Measurements from ENCODE around the gene GIPC3.

Gene GIPC3

DNA sequence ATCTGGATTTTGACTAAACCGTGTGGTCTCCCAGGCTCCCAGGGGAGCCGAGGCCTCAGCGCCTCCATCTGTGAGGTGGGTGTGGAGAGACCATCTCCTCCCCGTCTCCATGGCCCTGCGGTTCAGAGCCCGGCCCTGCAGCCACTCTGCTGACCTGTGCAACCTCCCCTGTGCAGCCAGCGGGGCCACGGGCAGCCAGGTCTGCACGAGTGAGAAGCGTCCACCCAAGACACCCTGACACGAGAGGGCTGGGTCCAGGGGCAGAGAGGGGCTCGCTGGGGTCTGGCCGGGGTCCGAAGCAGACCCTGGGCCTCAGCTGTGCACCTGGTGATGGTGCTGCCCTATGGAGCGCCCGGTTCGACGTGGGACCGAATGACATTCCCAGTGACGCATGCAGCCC lies 51.7 kb downstream of the GIPC3 start:
- no peaks in the 10 kb centered on the region for H3K27me3 ChIP-seq (ENCODE audit: control insufficient read depth in 1 of 2, insufficient read depth in 2 of 2, low read length in 2 of 2)
- no peak overlapping the region for H3K4me3 ChIP-seq (ENCODE audit: low read depth in 1 of 2, low read length in 2 of 2)
- peaks cover 4 to 27% of the 10 kb centered on the region in 2 donors for H3K36me3 ChIP-seq (ENCODE audit: control insufficient read depth in 1 of 2, insufficient read depth in 2 of 2, low read length in 2 of 2)
- H3K27ac ChIP-seq (ENCODE audit: low read depth, low read length): no peak overlapping the region
- no peaks in the 10 kb centered on the region for H3K9me3 ChIP-seq (ENCODE audit: control insufficient read depth in 1 of 2, low read length in 2 of 2)
- no peaks in the 10 kb centered on the region for H3K4me1 ChIP-seq (ENCODE audit: control insufficient read depth in 1 of 2, insufficient read depth in 2 of 2, low read length in 2 of 2)
- H3K9ac ChIP-seq (ENCODE audit: low read depth in 1 of 2, low read length in 2 of 2): no peak overlapping the region

DNA sequence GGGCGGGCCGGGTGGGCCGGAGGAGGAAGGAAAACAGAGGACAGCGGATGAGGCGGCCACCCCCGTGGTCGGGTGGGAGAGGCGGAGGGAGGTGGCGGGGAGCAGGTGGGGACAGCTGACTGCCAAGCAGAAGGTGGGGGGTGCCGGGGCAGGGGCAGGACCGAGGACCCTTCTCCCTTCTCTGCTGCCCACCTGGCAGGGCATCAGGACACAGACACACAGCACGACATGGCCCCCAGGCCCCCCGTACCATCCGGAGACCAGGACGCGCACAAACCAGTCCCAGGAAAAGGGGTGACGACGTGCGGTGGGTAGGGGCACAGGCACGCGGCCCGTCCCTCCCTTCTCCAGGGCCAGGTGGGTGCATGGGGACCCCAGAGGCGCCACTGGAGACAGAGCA lies 52.3 kb downstream of the GIPC3 start:
- no peak overlapping the region for H3K9ac ChIP-seq (ENCODE audit: low read depth in 1 of 2, low read length in 2 of 2)
- peaks cover 4 to 31% of the 10 kb centered on the region in 2 donors for H3K36me3 ChIP-seq (ENCODE audit: control insufficient read depth in 1 of 2, insufficient read depth in 2 of 2, low read length in 2 of 2)
- H3K4me3 ChIP-seq (ENCODE audit: low read depth in 1 of 2, low read length in 2 of 2): no peak overlapping the region
- no peaks in the 10 kb centered on the region for H3K4me1 ChIP-seq (ENCODE audit: control insufficient read depth in 1 of 2, insufficient read depth in 2 of 2, low read length in 2 of 2)
- H3K27ac ChIP-seq (ENCODE audit: low read depth, low read length): no peak overlapping the region
- no peaks in the 10 kb centered on the region for H3K27me3 ChIP-seq (ENCODE audit: control insufficient read depth in 1 of 2, insufficient read depth in 2 of 2, low read length in 2 of 2)
- H3K9me3 ChIP-seq (ENCODE audit: control insufficient read depth in 1 of 2, low read length in 2 of 2): no peaks in the 10 kb centered on the region

DNA sequence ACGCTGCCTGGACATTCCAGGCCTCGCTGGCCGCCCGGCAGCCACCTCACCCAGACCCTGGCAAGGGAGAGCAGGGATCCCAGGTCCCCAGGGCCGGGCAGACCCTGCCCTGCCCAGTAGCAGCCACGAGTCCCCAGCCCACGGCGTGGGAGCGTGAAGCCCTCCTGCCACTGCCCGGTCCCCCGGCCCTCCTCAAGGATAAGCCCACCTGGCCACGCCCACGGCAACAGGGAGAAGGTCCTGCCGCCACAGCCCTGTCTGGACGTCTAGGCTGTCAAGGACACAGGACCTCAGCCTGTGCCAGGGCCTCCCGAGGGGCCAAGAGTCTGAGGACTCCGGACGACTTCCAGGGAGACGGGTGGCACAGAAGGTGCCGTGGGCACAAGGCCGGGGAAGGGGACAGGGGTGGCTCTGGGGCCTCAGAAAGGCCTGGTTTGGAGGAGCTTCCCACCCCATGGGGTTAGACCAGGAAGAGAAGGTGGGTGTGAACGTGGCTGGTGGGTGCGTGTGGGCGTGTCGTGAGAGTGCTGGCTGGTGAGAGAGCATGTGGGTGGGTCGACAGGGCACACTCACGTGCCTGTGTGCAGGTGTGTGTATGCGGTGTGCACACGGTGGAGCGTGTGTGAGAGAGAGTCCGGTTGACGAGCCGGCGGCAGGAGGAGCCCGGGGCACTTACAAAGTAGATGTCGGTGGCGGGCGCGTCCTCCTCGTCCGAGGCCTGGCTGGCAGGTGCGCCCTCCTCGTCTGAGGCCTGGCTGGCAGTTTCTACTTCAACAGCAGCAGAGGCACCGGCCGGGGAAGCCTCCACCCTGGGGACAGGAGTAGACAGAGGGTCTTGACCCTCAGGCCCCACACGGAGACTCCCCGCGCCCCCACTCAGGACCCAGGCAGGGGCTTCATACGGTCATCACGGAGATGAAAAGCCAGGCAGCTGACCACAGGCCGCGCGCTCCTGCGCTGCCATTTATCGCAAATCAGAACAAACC lies 53.2 kb downstream of the GIPC3 start:
- Histone ChIP-seq H3K27ac (ENCODE audit: low read depth, low read length) (no peak overlapping the region), H3K4me3 (ENCODE audit: low read depth in 1 of 2, low read length in 2 of 2) (no peak overlapping the region), H3K9ac (ENCODE audit: low read depth in 1 of 2, low read length in 2 of 2) (no peak overlapping the region), H3K36me3 (ENCODE audit: control insufficient read depth in 1 of 2, insufficient read depth in 2 of 2, low read length in 2 of 2) (peaks cover 4 to 34% of the 10 kb centered on the region in 2 donors), H3K4me1 (ENCODE audit: control insufficient read depth in 1 of 2, insufficient read depth in 2 of 2, low read length in 2 of 2) (no peaks in the 10 kb centered on the region), H3K9me3 (ENCODE audit: control insufficient read depth in 1 of 2, low read length in 2 of 2) (no peaks in the 10 kb centered on the region), H3K27me3 (ENCODE audit: control insufficient read depth in 1 of 2, insufficient read depth in 2 of 2, low read length in 2 of 2) (no peaks in the 10 kb centered on the region)

DNA sequence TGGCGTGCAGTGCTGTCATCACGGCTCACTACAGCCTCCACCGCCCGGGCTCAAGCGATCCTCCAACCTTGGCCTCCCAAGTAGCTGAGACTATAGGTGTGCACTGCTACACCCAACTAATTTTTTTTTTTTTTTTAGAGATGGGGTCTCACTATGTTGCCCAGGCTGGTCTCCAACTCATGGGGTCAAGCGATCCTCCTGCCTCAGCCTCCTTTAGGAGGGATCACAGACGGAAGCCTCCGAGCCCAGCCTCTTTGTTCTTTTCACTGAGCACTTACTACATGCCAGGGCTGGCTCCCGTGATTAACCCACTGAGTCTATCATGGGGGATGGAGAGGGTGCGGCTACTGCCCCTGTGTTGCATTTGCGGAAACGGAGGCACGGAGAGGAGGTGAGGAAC lies 54.2 kb downstream of the GIPC3 start:
- H3K27ac ChIP-seq (ENCODE audit: low read depth, low read length): no peak overlapping the region
- no peak overlapping the region for H3K9ac ChIP-seq (ENCODE audit: low read depth in 1 of 2, low read length in 2 of 2)
- no peaks in the 10 kb centered on the region for H3K27me3 ChIP-seq (ENCODE audit: control insufficient read depth in 1 of 2, insufficient read depth in 2 of 2, low read length in 2 of 2)
- H3K4me3 ChIP-seq (ENCODE audit: low read depth in 1 of 2, low read length in 2 of 2): no peak overlapping the region
- no peaks in the 10 kb centered on the region for H3K4me1 ChIP-seq (ENCODE audit: control insufficient read depth in 1 of 2, insufficient read depth in 2 of 2, low read length in 2 of 2)
- H3K9me3 ChIP-seq (ENCODE audit: control insufficient read depth in 1 of 2, low read length in 2 of 2): no peaks in the 10 kb centered on the region
- peaks cover 4 to 34% of the 10 kb centered on the region in 2 donors for H3K36me3 ChIP-seq (ENCODE audit: control insufficient read depth in 1 of 2, insufficient read depth in 2 of 2, low read length in 2 of 2)

DNA sequence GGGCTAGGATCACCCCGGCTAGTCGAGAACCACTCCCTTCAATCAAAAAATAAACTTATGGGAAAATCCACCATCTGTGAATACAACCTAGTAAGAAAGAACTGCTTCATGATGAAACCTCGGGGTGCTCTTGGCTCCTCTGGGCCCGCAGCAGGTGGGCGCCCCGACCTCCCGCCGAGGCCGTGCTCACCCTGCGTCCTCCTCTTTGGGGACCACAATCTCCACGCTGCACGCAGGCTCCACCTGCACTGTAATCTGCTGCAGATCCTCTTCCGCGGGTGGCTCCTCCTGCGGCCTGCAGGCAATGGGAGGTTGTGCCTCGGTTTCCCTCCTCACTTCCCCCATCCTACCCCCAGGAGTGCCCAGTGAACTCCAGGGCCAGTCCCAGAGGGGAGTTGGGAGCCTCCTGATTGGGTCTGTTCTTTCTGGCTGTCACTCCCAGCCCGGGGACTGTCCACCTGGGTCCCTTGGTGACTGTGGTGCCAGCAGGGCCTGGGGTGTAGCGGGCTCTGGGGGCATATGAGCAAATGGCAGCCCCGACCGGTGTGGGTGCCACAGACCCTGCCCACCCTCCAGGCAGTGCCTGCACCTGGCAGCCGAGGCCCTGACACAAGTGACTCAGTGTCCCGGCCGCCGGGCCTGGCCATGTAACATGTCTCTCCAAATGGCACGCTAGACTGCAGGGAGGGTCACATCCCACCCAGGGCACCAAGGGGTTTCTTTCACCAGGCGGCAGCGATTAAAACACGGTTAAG lies 56.4 kb downstream of the GIPC3 start:
- Histone ChIP-seq H3K9ac (ENCODE audit: low read depth in 1 of 2, low read length in 2 of 2) (no peak overlapping the region), H3K4me3 (ENCODE audit: low read depth in 1 of 2, low read length in 2 of 2) (no peak overlapping the region), H3K4me1 (ENCODE audit: control insufficient read depth in 1 of 2, insufficient read depth in 2 of 2, low read length in 2 of 2) (no peaks in the 10 kb centered on the region), H3K36me3 (ENCODE audit: control insufficient read depth in 1 of 2, insufficient read depth in 2 of 2, low read length in 2 of 2) (peaks cover 4 to 47% of the 10 kb centered on the region in 2 donors), H3K27ac (ENCODE audit: low read depth, low read length) (no peak overlapping the region), H3K9me3 (ENCODE audit: control insufficient read depth in 1 of 2, low read length in 2 of 2) (no peaks in the 10 kb centered on the region), H3K27me3 (ENCODE audit: control insufficient read depth in 1 of 2, insufficient read depth in 2 of 2, low read length in 2 of 2) (no peaks in the 10 kb centered on the region)

DNA sequence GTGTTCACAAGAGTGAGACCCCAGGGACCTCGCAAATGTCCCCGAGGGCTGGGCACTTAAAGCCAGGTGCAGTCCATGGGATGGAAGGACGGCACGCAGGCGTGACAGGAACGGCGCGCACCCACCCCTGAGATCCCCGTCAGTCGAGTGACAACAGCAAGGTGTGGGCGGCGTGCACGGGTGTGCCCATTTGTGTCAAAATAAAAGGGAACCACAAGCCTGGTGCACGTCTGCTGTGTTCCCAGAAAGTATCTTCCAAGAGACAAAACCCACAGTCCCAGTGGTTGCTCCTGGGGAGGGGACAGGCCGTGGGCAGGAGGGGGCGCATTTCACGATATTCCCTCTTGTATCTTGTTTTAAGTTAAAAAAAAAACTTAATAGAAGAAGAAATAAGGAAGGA lies 57.0 kb downstream of the GIPC3 start:
- Histone ChIP-seq H3K4me3 (ENCODE audit: low read depth in 1 of 2, low read length in 2 of 2) (no peak overlapping the region), H3K27me3 (ENCODE audit: control insufficient read depth in 1 of 2, insufficient read depth in 2 of 2, low read length in 2 of 2) (no peaks in the 10 kb centered on the region), H3K36me3 (ENCODE audit: control insufficient read depth in 1 of 2, insufficient read depth in 2 of 2, low read length in 2 of 2) (peaks cover 4 to 45% of the 10 kb centered on the region in 2 donors), H3K9ac (ENCODE audit: low read depth in 1 of 2, low read length in 2 of 2) (no peak overlapping the region), H3K9me3 (ENCODE audit: control insufficient read depth in 1 of 2, low read length in 2 of 2) (no peaks in the 10 kb centered on the region), H3K4me1 (ENCODE audit: control insufficient read depth in 1 of 2, insufficient read depth in 2 of 2, low read length in 2 of 2) (no peaks in the 10 kb centered on the region), H3K27ac (ENCODE audit: low read depth, low read length) (no peak overlapping the region)

Measured in duodenal mucosa (tissue), 2 donors.